CD4-positive, alpha-beta T cell (primary cell): ENCODE data around the gene GFRA3. TPM values are rescaled to one million over a fixed set of nuclear protein-coding genes. Genes with fewer than 3 reads are reported as not detected.

Source experiments
- ATAC-seq: fragments of 200-7000 bp; cut with Tn5 transposase; one replicate; pipeline ENCODE4 v1.10.0; 2022; ENCODE audit warnings: mild to moderate bottlenecking; ENCODE audit not compliant: poor library complexity
- CTCF ChIA-PET: fragments of 350-600 bp; sonication (Branson Sonifier 250); formaldehyde crosslinking; loops from one replicate; lab custom pipeline; 2021; ENCODE audit warnings: antibody characterized with exemption, inconsistent platforms; lab: Charles Lee
- POLR2A ChIA-PET: fragments of 350-600 bp; sonication (Branson Sonifier 250); formaldehyde crosslinking; loops from one replicate; lab custom pipeline; 2021; ENCODE audit warnings: antibody characterized with exemption, inconsistent platforms; lab: Charles Lee
- DNase-seq, 14 experiments: peaks; one replicate each; pipeline ENCODE4 v3.0.0-alpha.2; 2013 to 2020; ENCODE audit warnings: mixed read lengths in 2 of 14
- H3K27ac ChIP-seq, 2 donors: one replicate each; pipeline versions ENCODE4 v1.5.1 to v1.7.0; 2013; ENCODE audit warnings: low read length in 2 of 2, low read depth in 1 of 2, mild to moderate bottlenecking in 1 of 2
- H3K27me3 ChIP-seq, 2 experiments: 1 replicate in 1 of 2; 2 replicates in 1 of 2; pipeline versions ENCODE4 v1.6.1 to v1.7.0; 2013; ENCODE audit warnings: low read length in 2 of 2, control low read depth in 1 of 2, mild to moderate bottlenecking in 1 of 2, moderate library complexity in 1 of 2; ENCODE audit not compliant: insufficient read depth in 2 of 2, control insufficient read depth in 1 of 2
- H3K36me3 ChIP-seq: one replicate; pipeline ENCODE4 v1.6.1; 2013; ENCODE audit warnings: low read length, control low read depth; ENCODE audit not compliant: insufficient read depth
- H3K4me1 ChIP-seq: one replicate; pipeline ENCODE4 v1.6.1; 2013; ENCODE audit warnings: low read length, control low read depth; ENCODE audit not compliant: insufficient read depth
- H3K4me3 ChIP-seq: one replicate; pipeline ENCODE4 v1.5.1; 2013; ENCODE audit warnings: mild to moderate bottlenecking, low read length, moderate library complexity
- H3K9me3 ChIP-seq, 2 experiments: 1 replicate in 1 of 2; 2 replicates in 1 of 2; pipeline versions ENCODE4 v1.6.1 to v1.7.0; 2013; ENCODE audit warnings: low read length in 2 of 2, mild to moderate bottlenecking in 2 of 2, control low read depth in 1 of 2, moderate library complexity in 1 of 2; ENCODE audit not compliant: control insufficient read depth in 1 of 2, insufficient read depth in 1 of 2
- H3K27ac Mint-ChIP-seq: one replicate; pipeline ENCODE4 v1.8.0; 2020; ENCODE audit warnings: mixed read lengths
- H3K27me3 Mint-ChIP-seq: one replicate; pipeline ENCODE4 v1.8.0; 2021; ENCODE audit warnings: mixed read lengths
- H3K36me3 Mint-ChIP-seq: one replicate; pipeline ENCODE4 v1.8.0; 2021; ENCODE audit warnings: low read depth, mixed read lengths
- H3K4me1 Mint-ChIP-seq: one replicate; pipeline ENCODE4 v1.8.0; 2021; ENCODE audit warnings: low read depth, mixed read lengths
- H3K4me3 Mint-ChIP-seq: one replicate; pipeline ENCODE4 v1.8.0; 2020; ENCODE audit warnings: mild to moderate bottlenecking, mixed read lengths
- H3K9me3 Mint-ChIP-seq: one replicate; pipeline ENCODE4 v1.8.0; 2020; ENCODE audit warnings: mixed read lengths
- intact Hi-C, 2 experiments: fragments of 100-400 bp; cut with DNase I in 1 of 2; cut with micrococcal nuclease in 1 of 2; formaldehyde crosslinking; loops; one replicate each; pipeline versions ENCODE4 v1.15.1 to v1.9.0; 2023 to 2025; cut with DNase I, micrococcal nuclease
- total RNA-seq, 174 experiments: library from RNA in 2 of 174; stranded (reverse) in 2 of 174; gene quantifications; one replicate each; pipeline ENCODE4 v1.2.3 and lab custom pipeline; 2021 to 2026
- TF ChIP-seq, protein P1 (sequence below): fragments of 200-600 bp; IDR thresholded peaks from one replicate; pipeline ENCODE4 v1.8.0; 2022; ENCODE audit warnings: antibody characterized with exemption, mild to moderate bottlenecking

Gene GFRA3
- total RNA-seq, 2 experiments from 2014 or later = not detected

GRCh38 chr5:138315751-138316278, 41.4 kb upstream of the GFRA3 start:
- no peaks in the 10 kb centered on the region for H3K36me3 Mint-ChIP-seq
- ATAC-seq = no peak

GRCh38 chr5:138305797-138306196, 31.4 kb upstream of the GFRA3 start:
- H3K4me3 ChIP-seq = no peak overlapping the region
- H3K36me3 ChIP-seq = no peaks in the 10 kb centered on the region
- Mint-ChIP-seq H3K4me1 (no peaks in the 10 kb centered on the region), H3K27ac (no peak overlapping the region), H3K36me3 (no peaks in the 10 kb centered on the region), H3K27me3 (no peaks in the 10 kb centered on the region), H3K9me3 (no peaks in the 10 kb centered on the region), H3K4me3 (no peak overlapping the region)
- ChIA-PET POLR2A (no interaction called here), CTCF (interaction anchor here (1.3 kb wide), 1 partner anchor 47 kb away, joined by 3 read pairs; the partner anchor contains the start of gene KDM3B)
- TF ChIP-seq, protein P1, sequence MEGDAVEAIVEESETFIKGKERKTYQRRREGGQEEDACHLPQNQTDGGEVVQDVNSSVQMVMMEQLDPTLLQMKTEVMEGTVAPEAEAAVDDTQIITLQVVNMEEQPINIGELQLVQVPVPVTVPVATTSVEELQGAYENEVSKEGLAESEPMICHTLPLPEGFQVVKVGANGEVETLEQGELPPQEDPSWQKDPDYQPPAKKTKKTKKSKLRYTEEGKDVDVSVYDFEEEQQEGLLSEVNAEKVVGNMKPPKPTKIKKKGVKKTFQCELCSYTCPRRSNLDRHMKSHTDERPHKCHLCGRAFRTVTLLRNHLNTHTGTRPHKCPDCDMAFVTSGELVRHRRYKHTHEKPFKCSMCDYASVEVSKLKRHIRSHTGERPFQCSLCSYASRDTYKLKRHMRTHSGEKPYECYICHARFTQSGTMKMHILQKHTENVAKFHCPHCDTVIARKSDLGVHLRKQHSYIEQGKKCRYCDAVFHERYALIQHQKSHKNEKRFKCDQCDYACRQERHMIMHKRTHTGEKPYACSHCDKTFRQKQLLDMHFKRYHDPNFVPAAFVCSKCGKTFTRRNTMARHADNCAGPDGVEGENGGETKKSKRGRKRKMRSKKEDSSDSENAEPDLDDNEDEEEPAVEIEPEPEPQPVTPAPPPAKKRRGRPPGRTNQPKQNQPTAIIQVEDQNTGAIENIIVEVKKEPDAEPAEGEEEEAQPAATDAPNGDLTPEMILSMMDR = no peak
- DNase-seq (peak in 2 of 14 experiments; percentile 6 to 12), ATAC-seq (no peak)
- no peak overlapping the region for H3K27ac ChIP-seq
- intact Hi-C loops = no loop called here
- H3K9me3 ChIP-seq = no peaks in the 10 kb centered on the region
- no peaks in the 10 kb centered on the region for H3K27me3 ChIP-seq
- H3K4me1 ChIP-seq = no peaks in the 10 kb centered on the region

More at GRCh38 chr5:138315751-138316278, 41.4 kb upstream of the GFRA3 start:
- no peaks in the 10 kb centered on the region for H3K9me3 Mint-ChIP-seq
- ChIA-PET POLR2A (no interaction called here), CTCF (no interaction called here)
- H3K4me3 ChIP-seq = no peak overlapping the region
- TF ChIP-seq, protein P1 = no peak
- H3K4me1 ChIP-seq = no peaks in the 10 kb centered on the region
- DNase-seq = no peak
- H3K4me1 Mint-ChIP-seq = no peaks in the 10 kb centered on the region
- H3K27ac Mint-ChIP-seq = no peak overlapping the region
- H3K36me3 ChIP-seq = no peaks in the 10 kb centered on the region
- no peak overlapping the region for H3K4me3 Mint-ChIP-seq
- H3K27me3 ChIP-seq = no peaks in the 10 kb centered on the region
- no peaks in the 10 kb centered on the region for H3K27me3 Mint-ChIP-seq
- H3K27ac ChIP-seq = no peak overlapping the region
- intact Hi-C loops = no loop called here
- H3K9me3 ChIP-seq = no peaks in the 10 kb centered on the region

DNA sequence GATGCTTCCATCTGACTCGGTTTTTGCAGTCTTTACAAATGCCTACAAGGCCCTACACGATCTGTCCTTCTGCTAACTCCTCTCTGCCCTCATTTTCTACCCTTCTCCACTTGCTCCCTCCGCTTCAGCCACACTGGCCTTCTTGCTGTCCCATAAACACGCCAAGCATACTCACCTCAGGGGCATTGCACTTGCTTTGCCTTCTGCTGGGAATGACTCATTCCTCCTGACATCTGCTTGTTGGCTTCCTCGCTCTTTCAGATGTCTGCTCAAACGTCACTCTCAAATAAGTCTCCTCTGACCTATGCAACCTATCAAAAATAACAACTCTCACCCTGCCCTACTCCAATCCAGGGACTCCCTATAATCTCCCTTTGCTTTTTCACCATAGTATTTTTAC, 29.0 kb upstream of the GFRA3 start:
- H3K4me3 ChIP-seq = no peak overlapping the region
- H3K4me3 Mint-ChIP-seq = no peak overlapping the region
- no peaks in the 10 kb centered on the region for H3K9me3 ChIP-seq
- POLR2A ChIA-PET = no interaction called here
- H3K27ac ChIP-seq = no peak overlapping the region
- ATAC-seq = no peak
- H3K36me3 ChIP-seq = no peaks in the 10 kb centered on the region
- no peaks in the 10 kb centered on the region for H3K27me3 Mint-ChIP-seq
- H3K36me3 Mint-ChIP-seq = no peaks in the 10 kb centered on the region
- intact Hi-C loops = no loop called here
- no peaks in the 10 kb centered on the region for H3K4me1 ChIP-seq
- TF ChIP-seq, protein P1 = no peak
- CTCF ChIA-PET = no interaction called here
- H3K4me1 Mint-ChIP-seq = no peaks in the 10 kb centered on the region
- no peaks in the 10 kb centered on the region for H3K9me3 Mint-ChIP-seq
- H3K27me3 ChIP-seq = no peaks in the 10 kb centered on the region
- H3K27ac Mint-ChIP-seq = no peak overlapping the region
- DNase-seq = no peak
